Neural cell (in vitro differentiated cells): Measurements from ENCODE around the gene FUS. TPM values are rescaled to one million over a fixed set of nuclear protein-coding genes. Genes with fewer than 3 reads are reported as not detected.

Experiments
- H2AFZ ChIP-seq: fragments of 200-600, 300-800 bp; sonication (generic), shearing (Covaris generic); 2 replicates; pipeline ENCODE4 v1.6.0; 2014; ENCODE audit warnings: low read depth, mild to moderate bottlenecking, antibody characterized with exemption, low read length, moderate library complexity
- H3F3A ChIP-seq: fragments of 200-600 bp; shearing (Covaris generic); 2 replicates; pipeline ENCODE4 v1.6.1; 2016; ENCODE audit warnings: mild to moderate bottlenecking, moderate library complexity, mixed read lengths, antibody characterized with exemption, low read length; ENCODE audit not compliant: insufficient read depth, poor library complexity, severe bottlenecking
- H3K27ac ChIP-seq: fragments of 200-600, 300-800 bp; sonication (generic), shearing (Covaris generic); 2 replicates; pipeline ENCODE4 v1.5.1; 2014; ENCODE audit warnings: mild to moderate bottlenecking, low read length, moderate library complexity
- H3K27me3 ChIP-seq: fragments of 300-800, 200-600 bp; sonication (generic), shearing (Covaris generic); 2 replicates; pipeline ENCODE4 v1.6.0; 2014; ENCODE audit warnings: mild to moderate bottlenecking, low read depth, low read length, moderate library complexity; ENCODE audit not compliant: insufficient read depth
- H3K36me3 ChIP-seq: fragments of 300-800, 200-600 bp; sonication (generic), shearing (Covaris generic); 2 replicates; pipeline ENCODE4 v1.5.1; 2014; ENCODE audit warnings: mild to moderate bottlenecking, antibody characterized with exemption, low read length, moderate library complexity; ENCODE audit not compliant: insufficient read depth
- H3K4me2 ChIP-seq: fragments of 300-800, 200-600 bp; sonication (generic), shearing (Covaris generic); 2 replicates; pipeline ENCODE4 v1.6.0; 2014; ENCODE audit warnings: mild to moderate bottlenecking, low read length
- H3K4me3 ChIP-seq: fragments of 300-800, 200-600 bp; sonication (generic), shearing (Covaris generic); 2 replicates; pipeline ENCODE4 v1.5.1; 2014; ENCODE audit warnings: mild to moderate bottlenecking, low read length, moderate library complexity
- H3K79me2 ChIP-seq: fragments of 200-600 bp; shearing (Covaris generic); replicated peaks from 2 replicates; pipeline ENCODE4 v1.6.0; 2014; ENCODE audit warnings: mild to moderate bottlenecking, low read length, moderate library complexity; ENCODE audit not compliant: insufficient read depth
- H3K9ac ChIP-seq: fragments of 300-800, 200-600 bp; sonication (generic), shearing (Covaris generic); 2 replicates; pipeline ENCODE4 v1.6.1; 2016; ENCODE audit warnings: mild to moderate bottlenecking, low read length, mixed read lengths
- H3K9me2 ChIP-seq: fragments of 200-600 bp; shearing (Covaris generic); 2 replicates; pipeline ENCODE4 v1.6.1; 2016; ENCODE audit warnings: mild to moderate bottlenecking, low read length, mixed read lengths; ENCODE audit not compliant: insufficient read depth
- H3K9me3 ChIP-seq: fragments of 200-600, 300-800 bp; sonication (generic), shearing (Covaris generic); 2 replicates; pipeline ENCODE4 v1.6.1; 2016; ENCODE audit warnings: mild to moderate bottlenecking, mixed run types, low read length, moderate library complexity, mixed read lengths
- H4K20me1 ChIP-seq: fragments of 200-600 bp; shearing (Covaris generic); 2 replicates; pipeline ENCODE4 v1.6.1; 2016; ENCODE audit warnings: mild to moderate bottlenecking, mixed run types; ENCODE audit not compliant: insufficient read depth
- CTCF ChIP-seq: fragments of 450-650 bp; IDR thresholded peaks from 2 replicates; pipeline ENCODE4 v1.5.1; 2014; ENCODE audit warnings: antibody characterized with exemption, mild to moderate bottlenecking, moderate library complexity; ENCODE audit not compliant: poor library complexity, severe bottlenecking
- EP300 ChIP-seq: fragments of 450-650 bp; conservative IDR thresholded peaks from 2 replicates; pipeline ENCODE4 v1.6.1; 2014; ENCODE audit warnings: antibody characterized with exemption, mild to moderate bottlenecking, moderate library complexity; ENCODE audit not compliant: poor library complexity, severe bottlenecking
- EZH2 ChIP-seq: fragments of 200-600, 300-800 bp; shearing (Covaris generic), sonication (generic); IDR thresholded peaks from 2 replicates; pipeline ENCODE4 v1.6.1; 2014; ENCODE audit warnings: antibody characterized with exemption, low read length, borderline replicate concordance, mild to moderate bottlenecking; ENCODE audit not compliant: insufficient read depth, poor library complexity, severe bottlenecking
- MXI1 ChIP-seq: fragments of 450-650 bp; conservative IDR thresholded peaks from 2 replicates; pipeline ENCODE4 v1.6.1; 2014; ENCODE audit warnings: antibody characterized with exemption, mild to moderate bottlenecking; ENCODE audit not compliant: poor library complexity, severe bottlenecking
- POLR2AphosphoS5 ChIP-seq: IDR thresholded peaks from 2 replicates; pipeline ENCODE4 v1.6.1; 2012
- RAD21 ChIP-seq: fragments of 450-650 bp; conservative IDR thresholded peaks from 2 replicates; pipeline ENCODE4 v1.6.1; 2014; ENCODE audit warnings: antibody characterized with exemption, mild to moderate bottlenecking, moderate library complexity
- REST ChIP-seq: IDR thresholded peaks from 2 replicates; pipeline ENCODE4 v1.6.1; 2012; ENCODE audit warnings: borderline replicate concordance
- SMC3 ChIP-seq: fragments of 450-650 bp; conservative IDR thresholded peaks from 2 replicates; pipeline ENCODE4 v1.6.1; 2014; ENCODE audit warnings: antibody characterized with exemption, mild to moderate bottlenecking, moderate library complexity; ENCODE audit not compliant: poor library complexity
- TAF1 ChIP-seq: IDR thresholded peaks from 2 replicates; pipeline ENCODE4 v1.6.1; 2012; ENCODE audit warnings: low read depth
- polyA plus RNA-seq: library from polyadenylated mRNA; depleted of rRNA; stranded (reverse); fragments of >200 nt; gene quantifications from 2 replicates; pipeline ENCODE4 v1.2.3, GENCODE V29; 2014

Gene FUS
- polyA plus RNA-seq, 1 donor from 2014 or later, result 54.3 TPM

DNA sequence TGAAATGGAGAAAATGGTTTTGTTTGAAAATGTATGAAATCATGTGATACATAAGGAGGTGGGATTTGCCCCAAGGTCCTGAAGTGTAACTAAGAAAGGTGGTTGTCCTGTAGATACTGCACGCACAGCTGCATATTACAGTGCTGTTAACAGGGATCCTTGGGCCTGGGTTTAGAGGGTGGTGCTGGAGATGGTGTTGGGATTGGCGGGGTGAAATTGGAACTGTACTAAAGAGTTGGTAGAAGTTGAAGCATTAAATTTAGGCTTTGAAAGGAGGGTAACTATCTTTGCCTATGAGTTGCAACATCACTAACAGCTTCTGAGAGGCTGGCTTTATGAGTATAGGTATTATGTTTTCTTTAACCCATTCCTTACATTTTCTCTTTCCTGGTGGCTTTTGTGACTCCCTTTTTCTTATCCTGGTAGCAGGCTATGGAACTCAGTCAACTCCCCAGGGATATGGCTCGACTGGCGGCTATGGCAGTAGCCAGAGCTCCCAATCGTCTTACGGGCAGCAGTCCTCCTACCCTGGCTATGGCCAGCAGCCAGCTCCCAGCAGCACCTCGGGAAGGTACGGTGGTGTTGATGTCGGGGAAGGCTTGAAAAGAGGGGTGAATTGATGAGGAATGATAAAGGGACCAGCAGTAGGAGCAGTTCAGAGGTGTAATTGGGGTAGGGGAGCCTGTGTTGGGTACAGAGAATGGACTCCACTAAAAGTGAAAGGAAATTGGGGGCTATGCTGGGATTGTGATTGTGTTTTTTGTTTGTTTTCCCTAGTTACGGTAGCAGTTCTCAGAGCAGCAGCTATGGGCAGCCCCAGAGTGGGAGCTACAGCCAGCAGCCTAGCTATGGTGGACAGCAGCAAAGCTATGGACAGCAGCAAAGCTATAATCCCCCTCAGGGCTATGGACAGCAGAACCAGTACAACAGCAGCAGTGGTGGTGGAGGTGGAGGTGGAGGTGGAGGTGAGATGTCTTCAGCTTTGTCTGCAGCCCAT, 3.8 kb downstream of the FUS start:
- H3K9me2 ChIP-seq, result no peaks in the 10 kb centered on the region
- no peak overlapping the region for H3K9ac ChIP-seq
- H3F3A ChIP-seq, result no peaks in the 10 kb centered on the region
- H2AFZ ChIP-seq, result no peak overlapping the region
- H3K4me3 ChIP-seq, result peak overlapping the region; percentile 91
- peaks cover 63% of the 10 kb centered on the region for H3K79me2 ChIP-seq
- H3K27me3 ChIP-seq, result no peaks in the 10 kb centered on the region
- H3K36me3 ChIP-seq, result peaks cover 4% of the 10 kb centered on the region
- H4K20me1 ChIP-seq, result peaks cover 65% of the 10 kb centered on the region
- H3K9me3 ChIP-seq, result no peaks in the 10 kb centered on the region
- TF ChIP-seq POLR2AphosphoS5 (no peak), CTCF (no peak), REST (no peak), RAD21 (no peak), EZH2 (no peak), TAF1 (no peak), EP300 (no peak), SMC3 (no peak), MXI1 (no peak)
- H3K27ac ChIP-seq, result no peak overlapping the region
- H3K4me2 ChIP-seq, result no peak overlapping the region

DNA sequence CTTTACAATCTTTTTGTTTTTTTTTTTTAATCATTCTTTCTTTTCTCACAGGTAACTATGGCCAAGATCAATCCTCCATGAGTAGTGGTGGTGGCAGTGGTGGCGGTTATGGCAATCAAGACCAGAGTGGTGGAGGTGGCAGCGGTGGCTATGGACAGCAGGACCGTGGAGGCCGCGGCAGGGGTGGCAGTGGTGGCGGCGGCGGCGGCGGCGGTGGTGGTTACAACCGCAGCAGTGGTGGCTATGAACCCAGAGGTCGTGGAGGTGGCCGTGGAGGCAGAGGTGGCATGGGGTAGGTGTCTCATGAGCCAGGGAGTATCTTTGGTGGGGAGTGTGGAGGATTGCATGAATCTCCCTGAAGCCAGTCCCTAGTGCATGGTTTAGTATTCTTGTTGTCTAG, 4.9 kb downstream of the FUS start:
- no peak for TF ChIP-seq SMC3
- TF ChIP-seq TAF1, result no peak
- TF ChIP-seq EZH2, result no peak
- no peak for TF ChIP-seq EP300
- TF ChIP-seq POLR2AphosphoS5, result no peak
- no peak for TF ChIP-seq REST
- no peak for TF ChIP-seq CTCF
- no peak for TF ChIP-seq MXI1
- TF ChIP-seq RAD21, result no peak
- peaks cover 10% of the 10 kb centered on the region for H3K36me3 ChIP-seq
- H4K20me1 ChIP-seq, result peaks cover 65% of the 10 kb centered on the region

More for the DNA sequence above, 4.9 kb downstream of the FUS start:
- H3K4me2 ChIP-seq, result no peak overlapping the region
- no peak overlapping the region for H3K4me3 ChIP-seq
- H3F3A ChIP-seq, result no peaks in the 10 kb centered on the region
- H3K9me3 ChIP-seq, result no peaks in the 10 kb centered on the region
- H3K79me2 ChIP-seq, result peaks cover 63% of the 10 kb centered on the region
- no peaks in the 10 kb centered on the region for H3K27me3 ChIP-seq
- no peaks in the 10 kb centered on the region for H3K9me2 ChIP-seq
- no peak overlapping the region for H2AFZ ChIP-seq
- H3K27ac ChIP-seq, result no peak overlapping the region
- H3K9ac ChIP-seq, result no peak overlapping the region
